MM.1S (cell line): ENCODE results near the gene SHFL.

ENCODE experiments used
- EZH2 ChIP-seq: fragments of 300-600 bp; sonication (generic); optimal IDR thresholded peaks from 2 replicates; pipeline ENCODE3; 2017; ENCODE audit warnings: low read depth, mild to moderate bottlenecking, antibody characterized with exemption, low read length, mixed read lengths
- EZH2phosphoT487 ChIP-seq: fragments of 300-600 bp; sonication (generic); IDR thresholded peaks from 2 replicates; pipeline ENCODE4 v1.6.1; 2018; ENCODE audit warnings: antibody characterized with exemption, low read length
- TF ChIP-seq, protein P1 (sequence below): fragments of 300-600 bp; sonication (generic); IDR thresholded peaks from 2 replicates; pipeline ENCODE4 v1.5.1; 2016; ENCODE audit warnings: antibody characterized with exemption, low read length, mixed read lengths

DNA sequence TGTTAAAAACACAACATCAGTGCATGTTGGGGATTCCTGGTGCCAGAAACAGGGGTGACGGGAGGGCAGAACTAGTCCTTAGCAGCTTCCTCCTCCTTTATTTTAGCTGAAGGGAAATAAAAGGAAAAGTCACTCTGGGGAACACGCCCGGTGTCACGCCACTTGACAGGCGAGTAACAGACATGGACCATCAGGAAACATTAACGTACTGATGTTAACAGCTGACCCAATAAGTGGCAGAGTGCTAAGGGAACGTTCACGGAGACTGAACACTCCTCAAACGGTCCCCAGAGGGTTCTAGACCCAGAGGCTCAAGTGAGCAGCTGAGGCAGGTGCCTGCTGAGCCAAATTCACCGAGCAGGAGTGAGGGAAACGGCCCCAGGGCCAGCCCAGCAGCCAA, 47.5 kb downstream of the SHFL start:
- TF ChIP-seq, protein P1, sequence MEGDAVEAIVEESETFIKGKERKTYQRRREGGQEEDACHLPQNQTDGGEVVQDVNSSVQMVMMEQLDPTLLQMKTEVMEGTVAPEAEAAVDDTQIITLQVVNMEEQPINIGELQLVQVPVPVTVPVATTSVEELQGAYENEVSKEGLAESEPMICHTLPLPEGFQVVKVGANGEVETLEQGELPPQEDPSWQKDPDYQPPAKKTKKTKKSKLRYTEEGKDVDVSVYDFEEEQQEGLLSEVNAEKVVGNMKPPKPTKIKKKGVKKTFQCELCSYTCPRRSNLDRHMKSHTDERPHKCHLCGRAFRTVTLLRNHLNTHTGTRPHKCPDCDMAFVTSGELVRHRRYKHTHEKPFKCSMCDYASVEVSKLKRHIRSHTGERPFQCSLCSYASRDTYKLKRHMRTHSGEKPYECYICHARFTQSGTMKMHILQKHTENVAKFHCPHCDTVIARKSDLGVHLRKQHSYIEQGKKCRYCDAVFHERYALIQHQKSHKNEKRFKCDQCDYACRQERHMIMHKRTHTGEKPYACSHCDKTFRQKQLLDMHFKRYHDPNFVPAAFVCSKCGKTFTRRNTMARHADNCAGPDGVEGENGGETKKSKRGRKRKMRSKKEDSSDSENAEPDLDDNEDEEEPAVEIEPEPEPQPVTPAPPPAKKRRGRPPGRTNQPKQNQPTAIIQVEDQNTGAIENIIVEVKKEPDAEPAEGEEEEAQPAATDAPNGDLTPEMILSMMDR, result no peak
- no peak for TF ChIP-seq EZH2phosphoT487
- no peak for TF ChIP-seq EZH2
